ENCODE measurements around the gene SH3RF2. TPM values are rescaled to one million over a fixed set of nuclear protein-coding genes. Genes with fewer than 3 reads are reported as not detected.

SH3RF2 gene
- total RNA-seq, 1 donor from 2014 or later = 0.36 TPM

DNA sequence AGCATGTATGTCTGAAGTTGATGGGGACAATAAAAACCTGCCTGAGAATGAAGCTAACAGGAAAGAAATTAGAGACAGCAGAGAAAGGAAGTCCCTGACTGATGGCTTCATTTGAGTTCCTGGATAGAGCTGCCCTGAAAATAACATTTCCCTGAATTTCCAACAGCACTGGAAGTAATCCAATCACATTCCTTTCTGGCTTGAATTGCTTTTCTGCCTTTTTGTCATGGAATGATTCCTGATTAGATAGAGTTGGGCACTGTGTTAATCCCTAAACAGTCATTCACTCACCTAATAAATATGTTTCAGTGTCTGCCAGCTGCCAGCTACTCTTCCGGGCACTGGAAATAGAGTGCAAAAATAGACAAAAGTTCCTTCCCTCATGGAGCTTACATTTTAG is 30.0 kb upstream of the SH3RF2 start:
- no peaks in the 10 kb centered on the region for H3K36me3 ChIP-seq
- TF ChIP-seq, protein P1, sequence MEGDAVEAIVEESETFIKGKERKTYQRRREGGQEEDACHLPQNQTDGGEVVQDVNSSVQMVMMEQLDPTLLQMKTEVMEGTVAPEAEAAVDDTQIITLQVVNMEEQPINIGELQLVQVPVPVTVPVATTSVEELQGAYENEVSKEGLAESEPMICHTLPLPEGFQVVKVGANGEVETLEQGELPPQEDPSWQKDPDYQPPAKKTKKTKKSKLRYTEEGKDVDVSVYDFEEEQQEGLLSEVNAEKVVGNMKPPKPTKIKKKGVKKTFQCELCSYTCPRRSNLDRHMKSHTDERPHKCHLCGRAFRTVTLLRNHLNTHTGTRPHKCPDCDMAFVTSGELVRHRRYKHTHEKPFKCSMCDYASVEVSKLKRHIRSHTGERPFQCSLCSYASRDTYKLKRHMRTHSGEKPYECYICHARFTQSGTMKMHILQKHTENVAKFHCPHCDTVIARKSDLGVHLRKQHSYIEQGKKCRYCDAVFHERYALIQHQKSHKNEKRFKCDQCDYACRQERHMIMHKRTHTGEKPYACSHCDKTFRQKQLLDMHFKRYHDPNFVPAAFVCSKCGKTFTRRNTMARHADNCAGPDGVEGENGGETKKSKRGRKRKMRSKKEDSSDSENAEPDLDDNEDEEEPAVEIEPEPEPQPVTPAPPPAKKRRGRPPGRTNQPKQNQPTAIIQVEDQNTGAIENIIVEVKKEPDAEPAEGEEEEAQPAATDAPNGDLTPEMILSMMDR (IDR thresholded peaks at IDR 0.05) = no peak
- TF ChIP-seq EZH2phosphoT487 (IDR thresholded peaks at IDR 0.05) (no peak), EZH2 (IDR thresholded peaks at IDR 0.05) (no peak)
- H3K27me3 ChIP-seq = no peaks in the 10 kb centered on the region
- no peak overlapping the region for H2AFZ ChIP-seq (replicated peaks)
- DNase-seq (ENCODE audit: low spot score) = no peak
- H3K9me3 ChIP-seq (ENCODE audit: low read depth) = no peaks in the 10 kb centered on the region
- no peak overlapping the region for H3K9ac ChIP-seq
- H3K36me3 Mint-ChIP-seq = no peaks in the 10 kb centered on the region
- H3F3A ChIP-seq (ENCODE audit: low read depth) = no peaks in the 10 kb centered on the region
- peaks cover 2% of the 10 kb centered on the region for H3K27me3 Mint-ChIP-seq (ENCODE audit: insufficient read depth, low read depth)
- no peak overlapping the region for H3K27ac ChIP-seq
- no peak overlapping the region for H3K27ac Mint-ChIP-seq
- no peaks in the 10 kb centered on the region for H4K20me1 ChIP-seq (ENCODE audit: low read depth)
- no peaks in the 10 kb centered on the region for H3K79me2 ChIP-seq (ENCODE audit: low read depth)
- H3K4me3 ChIP-seq = no peak overlapping the region
- no peak overlapping the region for H3K4me2 ChIP-seq
- no peaks in the 10 kb centered on the region for H3K4me1 ChIP-seq
- no peak overlapping the region for H3K4me3 Mint-ChIP-seq
- no peaks in the 10 kb centered on the region for H3K4me1 Mint-ChIP-seq
- no peaks in the 10 kb centered on the region for H3K9me3 Mint-ChIP-seq

DNA sequence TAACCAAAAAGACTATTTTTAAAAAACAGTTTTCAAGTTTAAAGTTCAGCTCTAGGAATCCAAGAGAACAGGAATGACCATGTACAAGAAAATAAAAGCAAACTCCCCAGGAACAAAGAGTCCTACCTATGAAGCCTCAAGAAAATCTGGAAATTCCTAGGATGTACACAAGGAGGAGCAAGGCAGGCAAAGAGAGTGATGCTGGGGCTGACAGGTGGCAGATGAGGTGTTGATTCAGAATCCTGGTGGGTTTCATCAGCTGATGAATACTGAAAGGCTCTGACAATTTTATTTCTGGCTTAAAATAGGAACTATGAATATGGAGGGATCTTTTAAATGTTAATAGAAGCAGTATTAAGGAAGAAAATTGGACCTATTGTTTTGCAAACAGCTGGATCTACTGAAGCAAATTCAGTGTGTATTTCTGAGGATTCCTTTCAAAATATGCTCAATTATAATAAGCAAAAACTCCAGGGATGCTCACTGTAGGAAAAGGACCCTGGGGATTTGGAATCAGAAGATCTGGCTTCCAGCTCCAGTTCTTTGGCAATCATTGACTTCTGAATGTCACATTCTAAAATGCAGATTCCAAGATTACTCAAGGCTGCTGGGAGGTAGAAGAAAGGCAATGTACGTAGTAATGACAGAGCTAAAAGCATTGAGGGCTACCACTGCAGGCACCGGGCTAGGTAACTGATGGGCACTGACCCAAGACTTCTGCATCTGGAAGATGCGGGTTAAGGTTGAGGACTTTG is 28.0 kb upstream of the SH3RF2 start:
- Mint-ChIP-seq H3K27me3 (ENCODE audit: insufficient read depth, low read depth) (peaks cover 4% of the 10 kb centered on the region), H3K4me3 (no peak overlapping the region), H3K27ac (no peak overlapping the region), H3K36me3 (no peaks in the 10 kb centered on the region), H3K9me3 (no peaks in the 10 kb centered on the region), H3K4me1 (no peaks in the 10 kb centered on the region)
- TF ChIP-seq EZH2 (IDR thresholded peaks at IDR 0.05) = no peak
- no peak for TF ChIP-seq EZH2phosphoT487 (IDR thresholded peaks at IDR 0.05)
- TF ChIP-seq, protein P1 (IDR thresholded peaks at IDR 0.05) = peak; percentile 47
- Histone ChIP-seq H3K27me3 (no peaks in the 10 kb centered on the region), H3K4me1 (no peaks in the 10 kb centered on the region), H3K9me3 (ENCODE audit: low read depth) (no peaks in the 10 kb centered on the region), H3K4me2 (no peak overlapping the region), H3K4me3 (no peak overlapping the region), H3F3A (ENCODE audit: low read depth) (no peaks in the 10 kb centered on the region), H3K9ac (no peak overlapping the region), H2AFZ (replicated peaks) (peak overlapping the region; percentile 34), H3K27ac (no peak overlapping the region), H3K36me3 (no peaks in the 10 kb centered on the region), H3K79me2 (ENCODE audit: low read depth) (no peaks in the 10 kb centered on the region), H4K20me1 (ENCODE audit: low read depth) (no peaks in the 10 kb centered on the region)
- peak; percentile 37 for DNase-seq (ENCODE audit: low spot score)

DNA sequence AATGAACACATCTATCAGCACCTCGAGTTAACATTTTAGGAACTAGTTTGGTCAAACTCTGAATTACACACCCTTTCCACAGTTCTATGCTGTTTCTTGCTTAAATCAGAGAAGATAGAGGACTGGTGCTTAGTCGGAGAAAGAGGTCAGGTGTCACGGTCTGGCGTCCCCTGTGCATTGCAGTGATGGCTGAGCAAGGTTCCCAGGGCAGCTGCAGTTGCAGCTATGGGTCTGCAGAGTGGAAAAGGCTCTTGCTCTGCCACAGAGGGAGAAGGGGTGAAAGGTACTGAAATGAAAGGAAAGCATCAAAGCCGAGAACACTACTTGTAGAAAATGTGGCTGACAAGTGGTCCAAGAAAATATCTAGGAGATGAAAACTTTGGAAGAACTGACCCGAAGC is 25.2 kb upstream of the SH3RF2 start:
- Mint-ChIP-seq H3K36me3 (no peaks in the 10 kb centered on the region), H3K27me3 (ENCODE audit: insufficient read depth, low read depth) (peaks cover 4% of the 10 kb centered on the region), H3K27ac (no peak overlapping the region), H3K9me3 (no peaks in the 10 kb centered on the region), H3K4me1 (peaks cover 9% of the 10 kb centered on the region), H3K4me3 (no peak overlapping the region)
- no peak for DNase-seq (ENCODE audit: low spot score)
- Histone ChIP-seq H3K27me3 (no peaks in the 10 kb centered on the region), H3K79me2 (ENCODE audit: low read depth) (no peaks in the 10 kb centered on the region), H3K9ac (no peak overlapping the region), H3F3A (ENCODE audit: low read depth) (no peaks in the 10 kb centered on the region), H3K4me1 (peaks cover 5% of the 10 kb centered on the region), H3K4me3 (no peak overlapping the region), H4K20me1 (ENCODE audit: low read depth) (no peaks in the 10 kb centered on the region), H3K27ac (no peak overlapping the region), H2AFZ (replicated peaks) (no peak overlapping the region), H3K36me3 (no peaks in the 10 kb centered on the region), H3K9me3 (ENCODE audit: low read depth) (no peaks in the 10 kb centered on the region), H3K4me2 (no peak overlapping the region)
- TF ChIP-seq EZH2phosphoT487 (IDR thresholded peaks at IDR 0.05) (no peak), EZH2 (IDR thresholded peaks at IDR 0.05) (no peak)
- TF ChIP-seq, protein P1 (IDR thresholded peaks at IDR 0.05) = no peak

All from neural progenitor cell (in vitro differentiated cells).